HL-60 (cell line): ENCODE data around the gene GDF15.
"Not testable (repeated sequence)": the region's sequence is repeated elsewhere in the genome, so short reads cannot be mapped to it uniquely, and the experiment has no call there.

ENCODE experiments used
- DNase-seq, 2 experiments: peaks; one replicate each; pipeline ENCODE4 v3.0.0-alpha.2; 2010 to 2020; ENCODE audit warnings: low read depth in 1 of 2, low spot score in 1 of 2
- H3K27ac ChIP-seq: fragments of 250-450 bp; sonication (Bioruptor Pico); replicated peaks from 2 replicates; pipeline ENCODE4 v1.5.1; 2020; ENCODE audit warnings: mild to moderate bottlenecking, moderate library complexity
- H3K27me3 ChIP-seq: fragments of 250-450 bp; sonication (Bioruptor Pico); 2 replicates; pipeline ENCODE4 v1.5.1; 2021; ENCODE audit warnings: mild to moderate bottlenecking, moderate library complexity; ENCODE audit not compliant: insufficient read depth, poor library complexity, severe bottlenecking
- H3K4me3 ChIP-seq: replicated peaks from 2 replicates; pipeline ENCODE4 v1.5.1; 2011; ENCODE audit warnings: mild to moderate bottlenecking, control low read depth, low read length; ENCODE audit not compliant: insufficient read depth
- CTCF ChIP-seq: IDR thresholded peaks from one replicate; pipeline ENCODE4 v1.5.1; 2011; ENCODE audit warnings: low read length, control low read depth, inconsistent platforms; ENCODE audit not compliant: insufficient read depth
- GABPA ChIP-seq: IDR thresholded peaks from 2 replicates; pipeline ENCODE4 v1.6.1; 2012; ENCODE audit warnings: low read depth
- POLR2AphosphoS5 ChIP-seq: IDR thresholded peaks from 2 replicates; pipeline ENCODE4 v1.6.1; 2012; ENCODE audit warnings: low read depth
- REST ChIP-seq: IDR thresholded peaks from 2 replicates; pipeline ENCODE4 v1.6.1; 2012; ENCODE audit warnings: low read depth; ENCODE audit not compliant: insufficient replicate concordance
- SPI1 ChIP-seq: IDR thresholded peaks from 2 replicates; pipeline ENCODE4 v1.6.1; 2012; ENCODE audit warnings: low read depth, mild to moderate bottlenecking, borderline replicate concordance

The GDF15 gene

GRCh38 chr19:18345296-18345695 lies 40.7 kb upstream of the GDF15 start:
- no peak for TF ChIP-seq REST
- TF ChIP-seq GABPA: no peak
- TF ChIP-seq CTCF: no peak
- no peak for TF ChIP-seq SPI1
- no peak for TF ChIP-seq POLR2AphosphoS5
- no peak for DNase-seq
- no peaks in the 10 kb centered on the region for H3K27me3 ChIP-seq

GRCh38 chr19:18346091-18346490 lies 39.9 kb upstream of the GDF15 start:
- Histone ChIP-seq H3K4me3 (no peak overlapping the region), H3K27me3 (no peaks in the 10 kb centered on the region), H3K27ac (no peak overlapping the region)
- TF ChIP-seq CTCF (no peak), REST (no peak), POLR2AphosphoS5 (no peak), SPI1 (no peak), GABPA (no peak)
- DNase-seq: no peak

More at GRCh38 chr19:18345296-18345695, 40.7 kb upstream of the GDF15 start:
- Histone ChIP-seq H3K27ac (no peak overlapping the region), H3K4me3 (no peak overlapping the region)

- Histone ChIP-seq H3K4me3 (no peak overlapping the region), H3K27ac (no peak overlapping the region), H3K27me3 (no peaks in the 10 kb centered on the region)
- DNase-seq: no peak
- TF ChIP-seq GABPA (no peak), CTCF (no peak), SPI1 (no peak), REST (no peak), POLR2AphosphoS5 (no peak)
Observed at GRCh38 chr19:18348171-18348570, 37.8 kb upstream of the GDF15 start.

- H3K4me3 ChIP-seq, DNase-seq, H3K27ac ChIP-seq: not testable (repeated sequence)
Observed at GRCh38 chr19:18348818-18349339, 37.1 kb upstream of the GDF15 start.

More at GRCh38 chr19:18348818-18349339, 37.1 kb upstream of the GDF15 start:
- H3K27me3 ChIP-seq: not testable (repeated sequence)
